GM21825 (cell line): ENCODE results near the gene TSPAN15.
"Not testable (repeated sequence)": the region's sequence is repeated elsewhere in the genome, so short reads cannot be mapped to it uniquely, and the experiment has no call there.

Experiments
- ATAC-seq: cut with Tn5 transposase; IDR thresholded peaks from one replicate; pipeline ENCODE4 v1.9.1; 2021; ENCODE audit warnings: mild to moderate bottlenecking, moderate library complexity; ENCODE audit not compliant: unreplicated experiment

TSPAN15 gene

DNA sequence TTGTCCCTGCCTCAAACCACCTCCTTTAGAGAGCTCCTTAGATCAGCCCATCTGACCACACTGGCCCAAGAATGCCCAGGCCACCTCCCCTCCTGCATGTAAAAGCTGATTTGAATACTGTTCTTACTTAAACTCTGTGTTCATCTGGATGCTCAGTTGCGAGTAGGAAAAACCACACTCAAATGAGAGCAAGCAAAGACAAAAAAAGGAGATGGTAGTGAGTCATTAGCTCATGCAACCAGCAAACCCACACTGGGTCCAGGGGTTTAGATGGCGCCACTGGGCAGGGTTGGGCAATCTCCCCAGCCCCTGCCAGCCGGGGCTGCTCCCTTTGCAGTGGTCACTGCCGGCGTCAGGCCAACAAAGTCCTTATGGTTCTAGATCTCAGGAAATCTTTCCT, 32.7 kb downstream of the TSPAN15 start:
- ATAC-seq, result no peak

DNA sequence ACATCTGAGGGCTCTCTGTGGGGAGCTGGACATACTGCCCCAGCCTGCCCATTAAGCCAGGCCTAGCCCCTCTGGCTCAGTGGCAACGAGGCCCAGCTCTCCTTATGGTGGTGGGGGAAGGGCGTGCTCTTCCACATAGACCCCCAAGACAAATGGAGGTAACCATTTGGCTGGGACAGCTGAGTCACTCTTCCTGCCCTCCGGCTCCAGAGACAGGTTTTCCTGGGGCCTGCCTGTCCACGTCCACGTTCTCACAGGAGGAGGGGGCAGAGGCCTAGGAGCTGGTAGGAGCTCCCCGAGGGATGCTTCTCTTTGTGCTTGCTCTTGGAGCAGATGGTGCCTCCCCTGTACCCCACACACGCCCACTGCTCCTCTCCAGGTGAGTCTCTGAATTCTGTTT, 33.5 kb downstream of the TSPAN15 start:
- ATAC-seq, result no peak

DNA sequence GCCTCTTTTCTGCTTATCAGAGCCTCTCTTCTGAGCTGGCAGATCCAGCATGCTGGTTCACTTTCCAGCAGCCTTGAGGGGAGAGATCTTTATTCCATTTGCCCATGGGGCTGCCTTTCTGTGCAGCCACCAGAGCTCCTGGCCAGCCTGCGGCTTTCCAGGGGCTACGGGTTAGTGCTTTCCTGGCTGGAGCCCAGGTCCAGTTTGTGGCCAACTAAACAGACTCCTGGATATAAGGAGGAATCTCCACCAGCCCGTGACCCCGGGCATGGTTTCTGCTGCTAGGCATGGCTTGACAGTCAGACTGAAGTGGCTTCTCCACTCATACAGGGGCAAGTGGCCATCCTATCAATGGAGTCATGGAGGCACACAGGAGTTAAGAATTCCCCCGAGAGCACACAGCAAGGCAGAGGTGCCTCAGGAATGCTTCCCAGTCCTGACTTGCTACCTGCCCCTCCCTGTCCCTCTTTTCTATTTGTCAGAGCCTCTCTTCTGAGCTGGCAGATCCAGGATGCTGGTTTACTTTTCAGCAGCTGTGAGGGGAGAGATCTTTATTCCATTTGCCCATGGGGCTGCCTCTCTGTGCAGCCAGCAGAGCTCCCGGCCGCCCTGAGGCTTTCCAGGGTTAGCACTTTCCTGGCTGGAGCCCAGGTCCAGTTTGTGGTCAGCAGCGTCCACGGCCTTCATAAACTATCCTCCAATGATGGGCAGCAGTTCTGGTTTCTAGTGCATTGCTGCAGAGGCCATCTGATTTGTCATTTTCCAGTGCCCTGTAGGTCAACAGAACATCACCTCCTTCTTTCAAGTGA, 35.9 kb downstream of the TSPAN15 start:
- ATAC-seq, result no peak

GRCh38 chr10:69488149-69488844, 37.0 kb downstream of the TSPAN15 start:
- not testable (repeated sequence) for ATAC-seq

- ATAC-seq, result not testable (repeated sequence)
Observed at GRCh38 chr10:69488856-69489255, 37.6 kb downstream of the TSPAN15 start.

DNA sequence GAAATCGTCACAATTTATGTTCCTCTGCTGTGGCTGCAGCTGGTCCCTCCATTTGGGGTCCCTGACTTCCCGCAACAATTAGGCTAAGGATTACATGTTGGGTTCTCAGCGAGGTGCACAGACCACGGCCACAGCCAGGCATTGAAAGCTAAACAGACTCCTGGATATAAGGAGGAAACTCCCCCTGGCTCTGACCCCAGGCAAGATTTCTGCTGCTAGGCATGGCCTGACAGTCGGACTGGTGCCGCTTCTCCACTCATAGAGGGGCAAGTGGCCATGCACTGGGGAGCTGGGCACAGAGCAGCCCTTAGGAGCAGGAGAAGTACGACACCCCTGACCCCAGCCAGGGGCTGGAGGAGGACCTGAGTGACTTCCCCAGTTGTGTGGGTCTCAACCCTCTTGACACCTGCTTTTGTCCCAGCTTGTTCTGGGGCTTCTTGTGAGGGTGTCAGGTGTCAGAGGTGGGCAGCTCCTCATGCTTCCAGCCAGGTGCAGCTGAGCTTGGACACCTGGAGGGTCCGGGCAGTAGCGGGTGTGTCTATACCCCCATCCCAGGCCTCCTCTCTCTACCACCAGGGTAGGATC, 38.3 kb downstream of the TSPAN15 start:
- no peak for ATAC-seq

GRCh38 chr10:69490876-69491275, 39.6 kb downstream of the TSPAN15 start:
- no peak for ATAC-seq

GRCh38 chr10:69491611-69492010, 40.3 kb downstream of the TSPAN15 start:
- ATAC-seq, result no peak

GRCh38 chr10:69492091-69492745, 41.0 kb downstream of the TSPAN15 start:
- no peak for ATAC-seq

DNA sequence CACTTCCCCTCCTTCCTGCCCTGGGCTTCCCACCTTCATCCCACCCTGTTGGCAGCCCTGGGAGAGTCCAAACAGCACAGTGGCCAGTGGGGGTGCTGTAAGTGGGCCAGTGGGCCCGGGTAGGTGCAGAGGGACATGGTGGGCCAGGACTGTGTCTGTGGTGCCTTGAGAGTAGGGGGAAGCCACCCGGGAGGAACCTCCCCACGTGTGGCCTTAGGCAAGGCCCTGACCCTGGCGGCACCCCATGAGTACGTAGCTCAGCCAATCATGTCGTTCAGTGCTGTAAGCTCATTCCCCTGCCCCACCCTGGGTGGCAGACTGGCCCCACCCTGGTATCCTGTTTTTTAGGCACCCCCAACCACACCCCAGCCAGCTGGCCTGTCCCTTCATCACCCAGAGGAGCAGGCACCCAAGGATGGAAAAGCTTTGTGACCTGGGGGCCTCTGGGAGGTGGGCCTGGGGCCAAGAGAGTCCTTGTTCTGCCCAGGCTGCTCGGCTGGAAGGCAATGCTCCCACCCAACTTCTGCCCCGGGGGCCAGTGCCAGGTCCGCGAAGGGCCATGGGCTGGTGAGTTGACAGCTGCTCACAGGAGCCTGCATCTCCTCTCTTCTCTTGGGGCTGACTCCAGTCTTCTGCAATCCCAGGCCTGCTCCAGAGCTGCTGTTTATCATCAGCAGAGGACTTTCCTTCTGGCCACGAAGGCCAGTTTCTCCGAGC, 41.6 kb downstream of the TSPAN15 start:
- no peak for ATAC-seq

DNA sequence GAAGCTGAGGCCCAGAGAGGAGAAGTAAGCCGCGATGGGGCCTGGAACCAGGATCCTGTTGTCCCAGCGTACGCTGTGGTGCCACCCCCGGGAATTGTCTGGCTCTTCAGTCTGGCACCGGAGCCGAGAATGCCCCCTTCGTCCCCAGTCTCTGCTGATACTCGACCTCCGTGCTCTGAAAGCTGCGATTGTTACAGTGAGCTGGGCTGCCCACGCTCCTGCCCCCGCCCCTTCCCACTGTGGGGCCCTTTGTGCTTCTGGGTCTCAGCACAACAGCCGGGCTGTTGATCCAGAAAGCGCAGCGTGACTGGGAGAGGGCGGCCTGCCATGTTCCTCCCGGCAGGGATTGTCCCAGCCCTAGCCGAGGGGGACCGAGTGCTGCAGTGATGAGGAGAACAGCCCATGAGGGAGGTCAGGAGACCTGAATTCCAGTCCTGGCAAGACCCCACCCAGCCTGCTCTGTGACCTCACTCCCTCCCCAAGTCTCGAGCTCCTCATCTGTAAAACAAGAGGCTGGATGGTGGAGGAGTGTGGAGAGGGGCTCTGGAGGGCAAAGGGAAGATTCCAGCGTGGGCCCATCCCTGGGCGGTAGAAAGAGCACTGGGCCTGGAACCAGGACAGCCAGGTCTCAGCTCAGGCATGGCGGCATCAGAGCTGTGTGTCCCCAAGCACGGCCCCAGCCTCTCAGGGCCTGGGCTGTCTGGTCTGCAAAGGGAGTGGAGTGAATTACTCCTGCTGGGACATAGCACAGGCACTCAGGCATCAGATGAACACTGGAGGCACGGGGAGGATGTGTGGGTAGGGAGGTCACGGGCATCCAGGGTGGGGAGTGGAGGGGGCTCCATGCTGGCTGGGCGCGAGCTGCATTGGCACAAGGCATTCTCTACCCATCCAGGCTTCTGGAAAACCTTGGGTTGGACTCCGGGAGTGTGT, 43.6 kb downstream of the TSPAN15 start:
- no peak for ATAC-seq

- ATAC-seq, result no peak
Observed at GRCh38 chr10:69495666-69496065, 44.4 kb downstream of the TSPAN15 start.

- no peak for ATAC-seq
Observed at GRCh38 chr10:69496352-69497230, 45.3 kb downstream of the TSPAN15 start.

GRCh38 chr10:69497231-69497561, 45.9 kb downstream of the TSPAN15 start:
- no peak for ATAC-seq

DNA sequence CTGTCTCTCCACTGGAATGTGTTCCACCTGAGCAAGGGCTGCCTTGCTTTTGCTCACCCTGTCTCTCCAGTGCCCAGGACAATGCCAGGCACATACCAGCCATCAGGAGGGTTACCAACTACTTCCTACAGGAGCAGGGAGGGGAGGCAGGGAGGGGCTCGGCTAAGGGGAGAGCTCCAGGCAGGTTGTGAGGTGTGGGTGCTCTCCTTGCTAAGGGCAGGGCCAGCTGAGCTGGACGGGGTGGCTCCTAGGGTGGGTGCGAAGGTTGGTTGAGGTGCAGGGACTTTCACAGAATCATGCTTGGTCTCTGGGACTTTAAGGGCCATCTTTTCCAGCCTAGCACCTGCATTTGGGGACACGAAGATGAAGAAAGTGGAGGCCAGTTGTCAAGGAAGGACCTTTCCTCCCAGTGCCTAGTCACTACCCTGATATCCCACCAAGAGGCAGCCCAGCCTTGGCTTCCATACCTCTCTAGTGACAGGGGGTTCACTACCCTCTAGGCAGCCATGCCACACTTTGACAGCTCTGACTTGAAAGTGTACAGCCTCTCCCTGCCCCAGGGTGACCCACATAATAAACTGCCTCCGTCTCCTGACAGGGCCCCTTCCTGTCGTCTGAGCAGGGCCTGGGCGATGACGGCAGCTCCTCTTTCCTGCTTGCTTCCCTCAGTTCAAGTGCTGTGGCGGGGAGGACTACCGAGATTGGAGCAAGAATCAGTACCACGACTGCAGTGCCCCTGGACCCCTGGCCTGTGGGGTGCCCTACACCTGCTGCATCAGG, 46.5 kb downstream of the TSPAN15 start:
- ATAC-seq, result no peak

- no peak for ATAC-seq
Observed at GRCh38 chr10:69498711-69499471, 47.6 kb downstream of the TSPAN15 start.
